T-helper 2 cell treated with Interferon-gamma antibody and Interleukin-4, amounts not matched to agents 5 μg/mL and 100 μg/mL, for 36 hours (primary cell): ENCODE results near the gene MRPL4.
A peak's percentile ranks its signal among the peaks of the same experiment; 100 is the strongest.
"Not testable (repeated sequence)": the region's sequence is repeated elsewhere in the genome, so short reads cannot be mapped to it uniquely, and the experiment has no call there.

Experiments
- DNase-seq: peaks from one replicate; pipeline ENCODE4 v3.0.0; 2021; ENCODE audit warnings: low spot score
- H3K27ac Mint-ChIP-seq: one replicate; pipeline ENCODE4 v1.8.0; 2021; ENCODE audit warnings: mild to moderate bottlenecking, mixed read lengths
- H3K27me3 Mint-ChIP-seq: one replicate; pipeline ENCODE4 v1.8.0; 2021; ENCODE audit warnings: low read depth, mixed read lengths
- H3K36me3 Mint-ChIP-seq: one replicate; pipeline ENCODE4 v1.8.0; 2021; ENCODE audit warnings: low read depth, mixed read lengths
- H3K4me1 Mint-ChIP-seq: one replicate; pipeline ENCODE4 v1.8.0; 2021; ENCODE audit warnings: low read depth, mixed read lengths
- H3K4me3 Mint-ChIP-seq: one replicate; pipeline ENCODE4 v1.8.0; 2022; ENCODE audit warnings: mild to moderate bottlenecking, moderate library complexity, mixed read lengths
- H3K9me3 Mint-ChIP-seq: one replicate; pipeline ENCODE4 v1.8.0; 2021; ENCODE audit warnings: mixed read lengths

Gene MRPL4

DNA sequence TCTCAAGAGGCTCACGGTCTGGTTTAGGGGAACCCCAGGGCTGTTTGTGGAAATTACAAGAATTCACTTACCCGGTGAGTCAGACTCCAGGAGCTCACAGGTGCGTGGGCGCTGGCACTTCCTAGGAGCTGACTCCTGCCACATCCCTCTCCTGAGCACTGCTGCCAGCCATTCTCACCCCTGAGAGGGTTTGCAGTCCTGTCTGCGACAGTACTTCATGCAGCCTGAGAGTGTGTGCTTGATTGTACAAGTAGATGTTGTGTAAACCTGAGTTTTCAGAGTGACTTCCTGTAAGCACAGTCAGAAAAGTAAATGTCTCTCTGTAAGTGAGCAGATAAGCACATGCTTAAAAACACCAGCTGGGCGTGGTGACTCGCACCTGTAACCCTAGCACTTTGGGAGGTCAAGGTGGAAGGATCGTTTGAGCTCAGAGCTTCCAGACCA is 8.1 kb downstream of the MRPL4 start:
- Mint-ChIP-seq H3K4me1 (peaks cover 14% of the 10 kb centered on the region), H3K36me3 (peaks cover 31% of the 10 kb centered on the region), H3K9me3 (no peaks in the 10 kb centered on the region), H3K4me3 (peak overlapping the region; percentile 38), H3K27ac (peak overlapping the region; percentile 55), H3K27me3 (no peaks in the 10 kb centered on the region)
- peak; percentile 83 for DNase-seq

GRCh38 chr19:10262771-10263170 is 10.8 kb downstream of the MRPL4 start:
- DNase-seq = no peak
- Mint-ChIP-seq H3K27ac (no peak overlapping the region), H3K27me3 (no peaks in the 10 kb centered on the region), H3K4me3 (no peak overlapping the region), H3K36me3 (peaks cover 14% of the 10 kb centered on the region), H3K9me3 (no peaks in the 10 kb centered on the region), H3K4me1 (peaks cover 11% of the 10 kb centered on the region)

DNA sequence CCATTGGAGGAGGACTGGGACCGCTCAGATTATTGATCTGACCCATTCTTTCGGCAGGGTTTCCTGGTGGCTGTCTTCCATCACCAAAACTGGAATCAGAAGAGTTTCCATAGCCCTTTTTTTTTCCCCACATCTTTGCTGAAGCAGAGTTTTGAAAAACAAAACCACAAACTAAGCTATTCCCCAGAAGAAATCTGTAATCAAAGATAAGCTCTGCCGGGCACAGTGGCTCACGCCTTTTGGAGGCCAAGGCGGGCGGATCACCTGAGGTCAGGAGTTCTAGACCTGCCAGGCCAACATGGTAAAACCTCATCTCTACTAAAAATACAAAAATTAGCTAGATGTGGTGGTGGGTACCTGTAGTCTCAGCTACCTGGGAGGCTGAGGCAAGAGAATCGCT is 14.7 kb downstream of the MRPL4 start:
- H3K36me3 Mint-ChIP-seq = peaks cover 1% of the 10 kb centered on the region
- no peaks in the 10 kb centered on the region for H3K27me3 Mint-ChIP-seq
- no peak overlapping the region for H3K27ac Mint-ChIP-seq
- DNase-seq = no peak
- H3K4me1 Mint-ChIP-seq = peaks cover 23% of the 10 kb centered on the region
- no peaks in the 10 kb centered on the region for H3K9me3 Mint-ChIP-seq
- no peak overlapping the region for H3K4me3 Mint-ChIP-seq

DNA sequence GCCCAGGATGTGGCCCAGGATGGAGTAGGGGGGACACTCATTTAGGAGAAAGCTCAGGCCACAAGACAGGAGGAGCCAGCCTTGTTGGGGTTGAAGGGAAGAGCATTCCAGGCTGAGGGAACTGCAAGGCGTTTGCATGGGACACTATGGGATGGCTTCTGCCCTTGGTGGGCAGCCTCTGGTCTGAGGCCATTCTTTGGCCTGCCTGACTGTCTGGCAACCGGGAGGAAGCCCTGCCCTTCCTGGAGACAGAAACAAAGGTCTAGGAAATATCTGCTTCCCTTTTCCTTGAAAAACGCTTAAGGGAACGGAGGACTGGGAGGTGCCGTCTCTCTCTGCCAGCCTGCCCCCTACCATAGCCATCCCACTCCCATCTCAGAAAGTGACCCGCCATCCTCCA is 16.1 kb downstream of the MRPL4 start:
- no peak for DNase-seq
- Mint-ChIP-seq H3K4me3 (no peak overlapping the region), H3K9me3 (no peaks in the 10 kb centered on the region), H3K4me1 (peaks cover 27% of the 10 kb centered on the region), H3K27me3 (no peaks in the 10 kb centered on the region), H3K27ac (no peak overlapping the region), H3K36me3 (peaks cover 4% of the 10 kb centered on the region)

DNA sequence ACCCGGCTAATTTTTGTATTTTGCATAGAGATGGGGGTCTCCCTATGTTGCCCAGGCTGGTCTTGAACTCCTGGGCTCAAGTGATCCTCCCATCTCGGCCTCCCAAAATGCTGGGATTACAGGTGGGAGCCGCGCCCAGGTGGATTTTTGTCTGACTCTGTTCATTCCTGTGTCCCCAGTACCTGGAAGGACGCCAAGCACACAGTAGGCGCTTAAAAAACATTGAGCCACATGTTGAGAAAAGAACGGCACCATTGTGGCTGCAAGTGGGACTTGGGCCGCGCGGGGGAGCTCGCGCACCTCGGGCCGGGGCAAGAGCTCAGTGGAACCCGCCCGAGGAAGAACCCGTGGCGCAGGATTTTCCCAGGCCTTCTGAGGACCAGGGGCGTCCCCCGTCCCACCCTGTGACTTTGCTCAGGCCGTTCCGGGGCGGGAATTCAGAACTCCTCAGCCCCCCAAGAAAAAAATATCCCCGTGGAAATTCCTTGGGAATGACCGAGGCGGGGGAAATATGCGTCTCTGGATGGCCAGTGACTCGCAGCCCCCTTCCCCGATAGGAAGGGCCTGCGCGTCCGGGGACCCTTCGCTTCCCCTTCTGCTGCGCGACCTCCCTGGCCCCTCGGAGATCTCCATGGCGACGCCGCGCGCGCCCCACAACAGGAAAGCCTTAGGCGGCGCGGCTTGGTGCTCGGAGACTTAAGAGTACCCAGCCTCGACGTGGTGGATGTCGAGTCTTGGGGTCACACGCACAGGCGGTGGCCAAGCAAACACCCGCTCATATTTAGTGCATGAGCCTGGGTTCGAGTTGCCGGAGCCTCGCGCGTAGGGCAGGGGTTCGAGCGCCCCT is 17.5 kb downstream of the MRPL4 start:
- peaks cover 30% of the 10 kb centered on the region for H3K4me1 Mint-ChIP-seq
- peaks cover 8% of the 10 kb centered on the region for H3K36me3 Mint-ChIP-seq
- peak overlapping the region; percentile 87 for H3K4me3 Mint-ChIP-seq
- H3K27me3 Mint-ChIP-seq = no peaks in the 10 kb centered on the region
- peak; percentile 83 for DNase-seq
- H3K27ac Mint-ChIP-seq = peak overlapping the region; percentile 92
- H3K9me3 Mint-ChIP-seq = no peaks in the 10 kb centered on the region

DNA sequence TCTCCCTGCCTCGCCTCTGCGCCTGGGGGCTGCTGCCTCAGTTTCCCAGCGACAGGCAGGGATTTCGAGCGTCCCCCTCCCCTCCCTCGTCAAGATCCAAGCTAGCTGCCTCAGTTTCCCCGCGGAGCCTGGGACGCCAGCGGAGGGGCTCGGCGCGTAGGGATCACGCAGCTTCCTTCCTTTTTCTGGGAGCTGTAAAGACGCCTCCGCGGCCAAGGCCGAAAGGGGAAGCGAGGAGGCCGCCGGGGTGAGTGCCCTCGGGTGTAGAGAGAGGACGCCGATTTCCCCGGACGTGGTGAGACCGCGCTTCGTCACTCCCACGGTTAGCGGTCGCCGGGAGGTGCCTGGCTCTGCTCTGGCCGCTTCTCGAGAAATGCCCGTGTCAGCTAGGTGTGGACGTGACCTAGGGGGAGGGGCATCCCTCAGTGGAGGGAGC is 18.2 kb downstream of the MRPL4 start:
- peak; percentile 90 for DNase-seq

DNA sequence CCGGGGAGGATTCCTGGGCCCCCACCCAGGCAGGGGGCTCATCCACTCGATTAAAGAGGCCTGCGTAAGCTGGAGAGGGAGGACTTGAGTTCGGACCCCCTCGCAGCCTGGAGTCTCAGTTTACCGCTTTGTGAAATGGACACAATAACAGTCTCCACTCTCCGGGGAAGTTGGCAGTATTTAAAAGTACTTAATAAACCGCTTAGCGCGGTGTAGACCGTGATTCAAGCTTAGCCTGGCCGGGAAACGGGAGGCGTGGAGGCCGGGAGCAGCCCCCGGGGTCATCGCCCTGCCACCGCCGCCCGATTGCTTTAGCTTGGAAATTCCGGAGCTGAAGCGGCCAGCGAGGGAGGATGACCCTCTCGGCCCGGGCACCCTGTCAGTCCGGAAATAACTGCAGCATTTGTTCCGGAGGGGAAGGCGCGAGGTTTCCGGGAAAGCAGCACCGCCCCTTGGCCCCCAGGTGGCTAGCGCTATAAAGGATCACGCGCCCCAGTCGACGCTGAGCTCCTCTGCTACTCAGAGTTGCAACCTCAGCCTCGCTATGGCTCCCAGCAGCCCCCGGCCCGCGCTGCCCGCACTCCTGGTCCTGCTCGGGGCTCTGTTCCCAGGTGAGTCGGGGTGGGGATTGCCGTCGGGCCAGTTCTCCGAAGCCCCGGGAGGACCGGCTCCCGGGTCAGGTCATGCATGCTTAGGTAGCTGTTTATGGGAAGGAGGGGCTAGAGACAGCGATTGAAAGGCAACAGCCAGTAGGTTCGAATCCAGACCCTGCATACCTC is 18.8 kb downstream of the MRPL4 start, which contains the start of gene ICAM1:
TSS of gene ICAM1 (plus strand) at position 505 of the 779 bp plus-strand sequence. CDS start at position 545, 40 bp downstream.
- Mint-ChIP-seq H3K4me3 (peak within 1 kb of the TSS; percentile 87), H3K4me1 (peaks cover 33% of the 10 kb centered on the region), H3K27me3 (no peaks in the 10 kb centered on the region), H3K27ac (peak within 1 kb of the TSS; percentile 92), H3K9me3 (no peaks in the 10 kb centered on the region), H3K36me3 (peaks cover 11% of the 10 kb centered on the region)
- DNase-seq = peak; percentile 83

More for the DNA sequence above, 18.2 kb downstream of the MRPL4 start:
- no peaks in the 10 kb centered on the region for H3K9me3 Mint-ChIP-seq
- H3K27me3 Mint-ChIP-seq = no peaks in the 10 kb centered on the region
- peak overlapping the region; percentile 87 for H3K4me3 Mint-ChIP-seq
- H3K36me3 Mint-ChIP-seq = peaks cover 11% of the 10 kb centered on the region
- H3K27ac Mint-ChIP-seq = peak overlapping the region; percentile 92
- peaks cover 33% of the 10 kb centered on the region for H3K4me1 Mint-ChIP-seq

DNA sequence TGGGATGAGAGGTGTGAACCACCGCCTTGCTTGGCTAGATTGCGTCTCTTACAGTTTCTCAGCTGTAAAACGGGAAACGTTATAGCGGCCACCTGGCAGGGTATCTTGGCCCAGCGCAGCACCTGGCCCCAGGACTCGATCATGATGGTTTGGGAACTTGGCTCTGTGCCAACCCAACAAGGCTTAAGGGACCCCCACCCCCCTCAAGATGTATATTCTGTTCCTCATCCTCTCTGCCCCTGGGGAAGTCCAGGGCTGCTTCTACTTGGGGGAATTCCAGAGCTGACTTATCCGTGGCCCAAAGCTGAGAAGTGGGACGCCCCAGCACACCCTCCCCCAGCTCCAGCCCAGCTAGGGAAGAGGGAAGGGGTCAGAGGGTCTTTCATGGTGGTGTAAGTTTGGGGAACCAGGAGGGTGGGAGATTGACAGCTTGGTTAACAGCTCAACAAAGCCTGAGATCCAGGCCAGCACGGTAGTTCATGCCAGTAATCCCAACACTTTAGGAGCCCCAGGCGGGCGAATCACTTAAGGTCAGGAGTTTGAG is 19.6 kb downstream of the MRPL4 start:
- Mint-ChIP-seq H3K27ac (peak overlapping the region; percentile 92), H3K36me3 (peaks cover 11% of the 10 kb centered on the region)
- peak; percentile 48 for DNase-seq

GRCh38 chr19:10274589-10274988 is 22.6 kb downstream of the MRPL4 start:
- no peak for DNase-seq
- Mint-ChIP-seq H3K9me3 (no peaks in the 10 kb centered on the region), H3K27me3 (no peaks in the 10 kb centered on the region), H3K4me3 (no peak overlapping the region), H3K4me1 (peaks cover 34% of the 10 kb centered on the region), H3K27ac (peak overlapping the region; percentile 45), H3K36me3 (peaks cover 26% of the 10 kb centered on the region)

More for the DNA sequence above, 19.6 kb downstream of the MRPL4 start:
- Mint-ChIP-seq H3K4me1 (peaks cover 33% of the 10 kb centered on the region), H3K27me3 (no peaks in the 10 kb centered on the region), H3K4me3 (peak overlapping the region; percentile 87), H3K9me3 (no peaks in the 10 kb centered on the region)

GRCh38 chr19:10277795-10278589 is 26.0 kb downstream of the MRPL4 start:
- Mint-ChIP-seq H3K9me3 (no peaks in the 10 kb centered on the region), H3K27ac (no peak overlapping the region), H3K4me3 (no peak overlapping the region), H3K27me3 (no peaks in the 10 kb centered on the region), H3K4me1 (peaks cover 16% of the 10 kb centered on the region), H3K36me3 (peaks cover 31% of the 10 kb centered on the region)
- no peak for DNase-seq

GRCh38 chr19:10278935-10279334 is 26.9 kb downstream of the MRPL4 start:
- Mint-ChIP-seq H3K4me1 (peaks cover 16% of the 10 kb centered on the region), H3K27ac (no peak overlapping the region), H3K36me3 (peaks cover 35% of the 10 kb centered on the region), H3K27me3 (no peaks in the 10 kb centered on the region), H3K9me3 (no peaks in the 10 kb centered on the region), H3K4me3 (no peak overlapping the region)
- DNase-seq = no peak

DNA sequence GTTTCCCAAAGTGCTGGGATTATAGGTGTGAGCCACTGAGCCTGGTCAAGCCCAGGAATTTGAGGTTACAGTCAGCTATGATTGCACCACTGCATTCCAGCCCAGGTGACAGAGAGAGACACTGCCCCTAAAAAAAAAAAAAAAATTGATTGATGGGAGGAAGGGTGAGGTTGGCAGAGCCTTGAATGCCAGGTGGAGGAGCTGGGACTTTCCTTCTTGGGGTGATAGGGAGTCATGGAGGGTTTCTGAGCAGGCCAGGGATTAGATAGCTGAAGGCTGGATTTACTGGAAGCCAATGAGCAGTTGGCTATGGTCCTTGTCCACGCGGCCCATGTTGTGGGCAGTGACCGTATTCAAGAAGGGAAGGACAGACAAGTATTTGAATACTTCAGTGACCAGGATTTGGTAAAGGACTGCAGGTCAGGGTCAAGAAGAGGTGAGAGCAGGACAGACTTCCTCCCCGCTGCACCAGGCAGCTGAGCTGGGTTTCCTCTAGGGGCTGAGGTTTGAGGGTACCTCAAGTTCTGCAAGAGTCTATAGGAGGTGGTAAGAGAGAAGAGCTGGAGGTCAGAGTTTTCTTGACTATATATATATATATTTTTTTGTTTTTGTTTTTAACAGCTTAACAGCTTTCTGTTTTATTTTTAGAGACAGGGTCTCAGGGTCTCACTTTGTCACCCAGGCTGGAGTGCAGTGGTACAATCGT is 27.9 kb downstream of the MRPL4 start:
- Mint-ChIP-seq H3K4me3 (no peak overlapping the region), H3K9me3 (no peaks in the 10 kb centered on the region), H3K36me3 (peaks cover 34% of the 10 kb centered on the region), H3K27me3 (no peaks in the 10 kb centered on the region), H3K4me1 (peaks cover 11% of the 10 kb centered on the region), H3K27ac (peak overlapping the region; percentile 43)
- no peak for DNase-seq

GRCh38 chr19:10282043-10282442 is 30.0 kb downstream of the MRPL4 start:
- H3K9me3 Mint-ChIP-seq, H3K4me3 Mint-ChIP-seq, H3K27me3 Mint-ChIP-seq, DNase-seq, H3K27ac Mint-ChIP-seq: not testable (repeated sequence)
- Mint-ChIP-seq H3K4me1 (peaks cover 27% of the 10 kb centered on the region), H3K36me3 (peaks cover 45% of the 10 kb centered on the region)
